Measurements from ENCODE around the gene PHACTR2. TPM values are rescaled to one million over a fixed set of nuclear protein-coding genes. Genes with fewer than 3 reads are reported as not detected.

The PHACTR2 gene
- total RNA-seq, 1 experiment from 2014 or later: 27.6 TPM

GRCh38 chr6:143698329-143698728, 20.6 kb downstream of the PHACTR2 start:
- Histone ChIP-seq H3K4me1 (ENCODE audit: control insufficient read depth in 1 of 2, insufficient read depth in 2 of 2, low read length in 2 of 2) (0 out of 4 replicates have a peak, but pooled peaks cover 0 to 6% of the 10 kb centered on the region in 2 experiments), H3K9me2 (ENCODE audit: insufficient read depth) (no peaks in the 10 kb centered on the region), H3K27me3 (ENCODE audit: insufficient read depth, low read length) (no peaks in the 10 kb centered on the region), H3K79me2 (ENCODE audit: insufficient read depth, low read length) (no peaks in the 10 kb centered on the region; the same call in 1 of the 2 replicates), H3K27ac (ENCODE audit: low read depth, low read length) (no peak overlapping the region), H3K4me3 (replicated peaks in 1 of 2; ENCODE audit: low read depth in 1 of 2, low read length in 2 of 2) (no peak overlapping the region), H3K36me3 (ENCODE audit: control insufficient read depth in 1 of 2, insufficient read depth in 2 of 2, low read length in 2 of 2) (no peaks in the 10 kb centered on the region), H3K4me2 (ENCODE audit: low read length) (no peak overlapping the region), H3K9ac (ENCODE audit: low read length) (no peak overlapping the region), H2AFZ (ENCODE audit: low read depth, low read length, poor library complexity, severe bottlenecking) (no peak overlapping the region), H4K20me1 (ENCODE audit: insufficient read depth) (no peaks in the 10 kb centered on the region), H3K9me3 (ENCODE audit: control insufficient read depth in 1 of 2, insufficient read depth in 1 of 2, low read depth in 1 of 2, low read length in 2 of 2) (no peaks in the 10 kb centered on the region)
- BruUV-seq (replicated peaks): no TSS peak
- TF ChIP-seq SRF (IDR thresholded peaks at IDR 0.05; ENCODE audit: low read depth) (no peak), ZFX (IDR thresholded peaks at IDR 0.05) (no peak), SP1 (IDR thresholded peaks at IDR 0.05; ENCODE audit: low read depth) (no peak), TCF7L2 (IDR thresholded peaks at IDR 0.05; ENCODE audit: borderline replicate concordance, extremely low read depth, insufficient read depth, insufficient read length) (no peak), EZH2phosphoT487 (IDR thresholded peaks at IDR 0.05; ENCODE audit: borderline replicate concordance) (no peak), JUND (IDR thresholded peaks at IDR 0.05) (no peak), POLR2AphosphoS5 (IDR thresholded peaks at IDR 0.05; ENCODE audit: low read depth, low read length) (no peak), FOSL1 (IDR thresholded peaks at IDR 0.05; ENCODE audit: low read depth) (no peak), YY1 (IDR thresholded peaks at IDR 0.05; ENCODE audit: extremely low read depth, insufficient replicate concordance, low read depth, low read length) (no peak)
- TF ChIP-seq, protein P1, sequence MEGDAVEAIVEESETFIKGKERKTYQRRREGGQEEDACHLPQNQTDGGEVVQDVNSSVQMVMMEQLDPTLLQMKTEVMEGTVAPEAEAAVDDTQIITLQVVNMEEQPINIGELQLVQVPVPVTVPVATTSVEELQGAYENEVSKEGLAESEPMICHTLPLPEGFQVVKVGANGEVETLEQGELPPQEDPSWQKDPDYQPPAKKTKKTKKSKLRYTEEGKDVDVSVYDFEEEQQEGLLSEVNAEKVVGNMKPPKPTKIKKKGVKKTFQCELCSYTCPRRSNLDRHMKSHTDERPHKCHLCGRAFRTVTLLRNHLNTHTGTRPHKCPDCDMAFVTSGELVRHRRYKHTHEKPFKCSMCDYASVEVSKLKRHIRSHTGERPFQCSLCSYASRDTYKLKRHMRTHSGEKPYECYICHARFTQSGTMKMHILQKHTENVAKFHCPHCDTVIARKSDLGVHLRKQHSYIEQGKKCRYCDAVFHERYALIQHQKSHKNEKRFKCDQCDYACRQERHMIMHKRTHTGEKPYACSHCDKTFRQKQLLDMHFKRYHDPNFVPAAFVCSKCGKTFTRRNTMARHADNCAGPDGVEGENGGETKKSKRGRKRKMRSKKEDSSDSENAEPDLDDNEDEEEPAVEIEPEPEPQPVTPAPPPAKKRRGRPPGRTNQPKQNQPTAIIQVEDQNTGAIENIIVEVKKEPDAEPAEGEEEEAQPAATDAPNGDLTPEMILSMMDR (IDR thresholded peaks at IDR 0.05 in 2 of 3, conservative IDR thresholded peaks at IDR 0.05 in 1 of 3; ENCODE audit: borderline replicate concordance in 1 of 3, insufficient read depth in 1 of 3, low read depth in 2 of 3, low read length in 2 of 3): no peak
- ATAC-seq (no peak), DNase-seq (ENCODE audit: low read depth, low spot score) (no peak)
- CTCF ChIA-PET: no interaction called here
- RAD21 ChIA-PET (ENCODE audit: low non-redundant PET in 1 of 2, low total read pairs in 2 of 2, uncharacterized antibody in 2 of 2, unreplicated experiment in 2 of 2): no interaction called here
- POLR2A ChIA-PET: no interaction called here
- intact Hi-C loops (cut with micrococcal nuclease): no loop called here
